OCI-LY7 (cell line): ENCODE measurements around the gene SASH1. TPM values are rescaled to one million over a fixed set of nuclear protein-coding genes. Genes with fewer than 3 reads are reported as not detected.
"Not testable (repeated sequence)": the region's sequence is repeated elsewhere in the genome, so short reads cannot be mapped to it uniquely, and the experiment has no call there.

ENCODE experiments used
- BruUV-seq: library from RNA; stranded (reverse); fragments of 400-500 nt; replicated peaks from 2 replicates; lab custom pipeline; 2021; lab: Mats Ljungman, UMichigan
- CTCF ChIA-PET: fragments of 300-600 bp; sonication (Branson Sonifier 250); formaldehyde crosslinking; loops from one replicate; lab custom pipeline; 2022; ENCODE audit warnings: antibody characterized with exemption; ENCODE audit not compliant: unreplicated experiment; lab: Charles Lee
- POLR2A ChIA-PET: fragments of 300-600 bp; sonication (Branson Sonifier 250); formaldehyde crosslinking; loops from one replicate; lab custom pipeline; 2022; ENCODE audit warnings: antibody characterized with exemption; lab: Charles Lee
- DNase-seq: peaks from one replicate; pipeline ENCODE4 v3.0.0-alpha.2; 2015; ENCODE audit warnings: low spot score
- H2AFZ ChIP-seq: fragments of 200-600 bp; sonication (generic), shearing (Covaris generic); 2 replicates; pipeline ENCODE4 v1.6.1; 2014; ENCODE audit warnings: mild to moderate bottlenecking, antibody characterized with exemption, low read length, moderate library complexity
- H3K27ac ChIP-seq: fragments of 200-600 bp; sonication (generic); 2 replicates; pipeline ENCODE4 v1.5.1; 2014; ENCODE audit warnings: mixed run types, low read depth, mild to moderate bottlenecking, moderate library complexity, low read length, inconsistent platforms; ENCODE audit not compliant: poor library complexity, severe bottlenecking
- H3K36me3 ChIP-seq: fragments of 200-600 bp; sonication (generic); 2 replicates; pipeline ENCODE4 v1.6.1; 2014; ENCODE audit warnings: mild to moderate bottlenecking, antibody characterized with exemption, low read length, moderate library complexity, mixed read lengths; ENCODE audit not compliant: insufficient read depth
- H3K4me1 ChIP-seq: fragments of 200-600 bp; sonication (generic); 2 replicates; pipeline ENCODE4 v1.5.1; 2014; ENCODE audit warnings: mild to moderate bottlenecking, low read length; ENCODE audit not compliant: insufficient read depth, poor library complexity, severe bottlenecking
- H3K4me2 ChIP-seq: fragments of 200-600 bp; sonication (generic); 2 replicates; pipeline ENCODE4 v1.6.1; 2014; ENCODE audit warnings: mild to moderate bottlenecking, low read length
- H3K4me3 ChIP-seq: fragments of 200-600 bp; sonication (generic); 2 replicates; pipeline ENCODE4 v1.5.1; 2014; ENCODE audit warnings: mild to moderate bottlenecking, low read depth, low read length; ENCODE audit not compliant: poor library complexity, severe bottlenecking
- H3K79me2 ChIP-seq: fragments of 200-600 bp; sonication (generic); 2 replicates; pipeline ENCODE4 v1.6.1; 2016; ENCODE audit warnings: low read depth, mild to moderate bottlenecking, low read length, moderate library complexity, mixed read lengths; ENCODE audit not compliant: insufficient read depth
- H3K9me2 ChIP-seq: fragments of 200-600 bp; sonication (generic); 2 replicates; pipeline ENCODE4 v1.6.1; 2016; ENCODE audit warnings: mild to moderate bottlenecking, low read length, mixed read lengths; ENCODE audit not compliant: insufficient read depth
- H3K9me3 ChIP-seq: fragments of 200-600 bp; sonication (generic); 2 replicates; pipeline ENCODE4 v1.6.1; 2014; ENCODE audit warnings: mild to moderate bottlenecking, mixed run types, low read length, mixed read lengths
- H4K20me1 ChIP-seq: fragments of 200-600 bp; sonication (generic); 2 replicates; pipeline ENCODE4 v1.6.1; 2014; ENCODE audit warnings: mild to moderate bottlenecking, antibody characterized with exemption, low read length, moderate library complexity, mixed read lengths; ENCODE audit not compliant: insufficient read depth
- EZH2phosphoT487 ChIP-seq: fragments of 200-600 bp; sonication (generic); IDR thresholded peaks from 2 replicates; pipeline ENCODE4 v1.6.1; 2018; ENCODE audit warnings: low read depth, borderline replicate concordance, mild to moderate bottlenecking, mixed run types, antibody characterized with exemption, low read length, moderate library complexity, mixed read lengths
- intact Hi-C: fragments of 100-400 bp; cut with micrococcal nuclease; formaldehyde crosslinking; loops from one replicate; pipeline ENCODE4 v1.10.0; 2022; ENCODE audit not compliant: unreplicated experiment
- total RNA-seq, 2 experiments: library from RNA; depleted of rRNA in 1 of 2; stranded (reverse); fragments of >200 nt in 1 of 2; shearing (Covaris generic) in 1 of 2; gene quantifications; 2 replicates each; pipeline ENCODE4 v1.2.3, GENCODE V29; 2014 to 2022
- TF ChIP-seq, protein P1 (sequence below): fragments of 200-600 bp; sonication (generic); conservative IDR thresholded peaks from 2 replicates; pipeline ENCODE4 v1.5.1; 2014; ENCODE audit warnings: mild to moderate bottlenecking, antibody characterized with exemption, low read length, moderate library complexity, mixed read lengths

SASH1 gene
- total RNA-seq, 2 experiments from 2014 or later = not detected

DNA sequence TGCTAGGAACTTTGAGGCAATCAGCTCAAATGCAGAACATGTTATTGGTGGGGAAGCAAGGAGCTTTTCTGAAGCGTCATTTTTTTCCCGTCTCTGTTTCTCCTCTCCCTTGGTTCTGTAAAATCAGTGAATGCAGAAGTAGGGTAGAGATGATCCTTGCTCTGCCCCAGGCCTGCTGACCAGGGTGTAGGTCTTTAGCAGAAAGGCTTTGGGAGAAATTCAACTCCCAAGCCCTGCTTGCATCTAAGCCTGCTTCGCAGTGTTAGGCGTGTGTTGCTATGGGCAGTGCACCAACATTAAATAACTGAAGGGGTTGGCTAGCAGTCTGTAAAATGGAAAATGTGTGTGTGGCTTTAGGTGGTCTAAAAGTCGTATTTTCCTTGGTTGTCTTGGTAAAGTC, 45.9 kb downstream of the SASH1 start:
- TF ChIP-seq EZH2phosphoT487 = no peak
- TF ChIP-seq, protein P1, sequence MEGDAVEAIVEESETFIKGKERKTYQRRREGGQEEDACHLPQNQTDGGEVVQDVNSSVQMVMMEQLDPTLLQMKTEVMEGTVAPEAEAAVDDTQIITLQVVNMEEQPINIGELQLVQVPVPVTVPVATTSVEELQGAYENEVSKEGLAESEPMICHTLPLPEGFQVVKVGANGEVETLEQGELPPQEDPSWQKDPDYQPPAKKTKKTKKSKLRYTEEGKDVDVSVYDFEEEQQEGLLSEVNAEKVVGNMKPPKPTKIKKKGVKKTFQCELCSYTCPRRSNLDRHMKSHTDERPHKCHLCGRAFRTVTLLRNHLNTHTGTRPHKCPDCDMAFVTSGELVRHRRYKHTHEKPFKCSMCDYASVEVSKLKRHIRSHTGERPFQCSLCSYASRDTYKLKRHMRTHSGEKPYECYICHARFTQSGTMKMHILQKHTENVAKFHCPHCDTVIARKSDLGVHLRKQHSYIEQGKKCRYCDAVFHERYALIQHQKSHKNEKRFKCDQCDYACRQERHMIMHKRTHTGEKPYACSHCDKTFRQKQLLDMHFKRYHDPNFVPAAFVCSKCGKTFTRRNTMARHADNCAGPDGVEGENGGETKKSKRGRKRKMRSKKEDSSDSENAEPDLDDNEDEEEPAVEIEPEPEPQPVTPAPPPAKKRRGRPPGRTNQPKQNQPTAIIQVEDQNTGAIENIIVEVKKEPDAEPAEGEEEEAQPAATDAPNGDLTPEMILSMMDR = no peak
- no peak overlapping the region for H3K4me2 ChIP-seq
- H3K9me3 ChIP-seq = no peaks in the 10 kb centered on the region
- H3K9me2 ChIP-seq = no peaks in the 10 kb centered on the region
- POLR2A ChIA-PET = interaction anchor here (0.6 kb wide), 1 partner anchor 49 kb away, joined by 3 read pairs; no protein-coding TSS in a partner anchor
- CTCF ChIA-PET = no interaction called here
- no peak overlapping the region for H3K4me3 ChIP-seq
- intact Hi-C loops = no loop called here
- no peak overlapping the region for H2AFZ ChIP-seq
- no peaks in the 10 kb centered on the region for H4K20me1 ChIP-seq
- no peaks in the 10 kb centered on the region for H3K36me3 ChIP-seq
- H3K4me1 ChIP-seq = no peaks in the 10 kb centered on the region
- no peak overlapping the region for H3K27ac ChIP-seq
- H3K79me2 ChIP-seq = no peaks in the 10 kb centered on the region
- no peak for DNase-seq
- BruUV-seq = no TSS peak

DNA sequence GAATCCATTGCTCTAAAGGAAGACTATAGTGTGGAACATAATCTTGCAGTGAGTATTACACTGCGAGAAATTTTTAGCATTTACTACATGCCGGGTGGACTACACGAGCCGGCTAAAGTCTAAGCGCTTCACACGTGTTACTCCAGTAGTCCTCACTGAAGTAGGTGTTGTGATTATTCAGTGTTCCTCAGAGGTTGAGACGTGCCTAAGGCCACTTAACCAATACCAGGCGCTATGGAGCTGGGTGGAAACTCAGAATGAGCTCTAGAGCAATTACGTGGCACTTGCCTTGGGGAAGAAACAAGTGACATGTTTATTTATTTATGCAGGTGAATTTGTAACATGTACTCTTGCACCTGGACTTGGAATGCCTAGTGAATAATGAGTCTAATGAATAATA, 46.4 kb downstream of the SASH1 start:
- H4K20me1 ChIP-seq = no peaks in the 10 kb centered on the region
- no peaks in the 10 kb centered on the region for H3K9me2 ChIP-seq
- TF ChIP-seq EZH2phosphoT487 = no peak
- TF ChIP-seq, protein P1 = no peak
- H2AFZ ChIP-seq = no peak overlapping the region
- H3K4me1 ChIP-seq = no peaks in the 10 kb centered on the region
- ChIA-PET CTCF (no interaction called here), POLR2A (no interaction called here)
- H3K36me3 ChIP-seq = no peaks in the 10 kb centered on the region
- DNase-seq = no peak
- H3K4me3 ChIP-seq = no peak overlapping the region
- H3K4me2 ChIP-seq = no peak overlapping the region
- intact Hi-C loops = no loop called here
- BruUV-seq = no TSS peak
- no peak overlapping the region for H3K27ac ChIP-seq
- H3K9me3 ChIP-seq = no peaks in the 10 kb centered on the region
- no peaks in the 10 kb centered on the region for H3K79me2 ChIP-seq

DNA sequence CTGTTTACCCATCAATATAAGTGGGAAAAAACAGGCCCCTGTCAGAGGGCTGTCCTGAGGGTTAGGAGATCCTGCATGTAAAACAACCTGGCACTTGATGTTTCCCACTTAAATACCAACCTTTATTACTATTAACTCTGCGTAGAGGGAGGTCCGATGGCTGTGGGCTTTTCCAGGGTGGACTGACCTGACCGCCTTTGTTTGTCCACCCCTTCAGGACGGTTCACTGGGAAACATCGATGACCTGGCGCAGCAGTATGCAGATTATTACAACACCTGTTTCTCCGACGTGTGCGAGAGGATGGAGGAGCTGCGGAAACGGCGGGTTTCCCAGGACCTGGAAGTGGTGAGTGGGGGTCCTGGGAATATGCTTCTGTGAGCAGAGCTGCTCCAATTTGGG, 47.3 kb downstream of the SASH1 start:
- no peak overlapping the region for H2AFZ ChIP-seq
- H3K79me2 ChIP-seq = no peaks in the 10 kb centered on the region
- H3K27ac ChIP-seq = no peak overlapping the region
- POLR2A ChIA-PET = interaction anchor here (0.6 kb wide), 1 partner anchor 328 kb away, joined by 3 read pairs; no protein-coding TSS in a partner anchor
- no peak overlapping the region for H3K4me3 ChIP-seq
- no peak for DNase-seq
- H3K4me1 ChIP-seq = no peaks in the 10 kb centered on the region
- TF ChIP-seq, protein P1 = no peak
- no peak for TF ChIP-seq EZH2phosphoT487
- H3K9me3 ChIP-seq = no peaks in the 10 kb centered on the region
- no peaks in the 10 kb centered on the region for H3K9me2 ChIP-seq
- no peaks in the 10 kb centered on the region for H4K20me1 ChIP-seq
- CTCF ChIA-PET = no interaction called here
- intact Hi-C loops = no loop called here
- no peak overlapping the region for H3K4me2 ChIP-seq
- H3K36me3 ChIP-seq = no peaks in the 10 kb centered on the region
- no TSS peak for BruUV-seq

DNA sequence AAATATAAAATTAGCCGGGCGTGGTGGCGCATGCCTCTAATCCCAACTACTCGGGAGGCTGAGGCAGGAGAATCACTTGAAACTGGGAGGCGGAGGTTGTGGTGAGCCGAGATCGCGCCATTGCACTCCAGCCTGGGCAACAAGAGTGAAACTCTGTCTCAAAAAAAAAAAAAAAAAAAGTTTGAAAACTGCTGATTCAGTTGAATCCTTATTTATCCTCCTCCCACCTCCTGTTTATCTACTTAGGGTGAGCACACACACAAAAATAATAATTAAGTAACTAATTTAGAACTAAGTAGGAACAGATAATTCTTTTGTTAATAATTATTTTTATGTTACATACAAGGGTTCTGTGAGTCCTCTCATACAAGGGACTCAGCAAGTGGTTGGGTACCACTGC, 49.5 kb downstream of the SASH1 start:
- H2AFZ ChIP-seq, H3K9me2 ChIP-seq, CTCF ChIA-PET, BruUV-seq, H3K36me3 ChIP-seq, H3K9me3 ChIP-seq, H3K79me2 ChIP-seq, H3K4me1 ChIP-seq, POLR2A ChIA-PET, intact Hi-C loops, DNase-seq, H3K4me2 ChIP-seq, H4K20me1 ChIP-seq, H3K27ac ChIP-seq, H3K4me3 ChIP-seq: not testable (repeated sequence)
